ENCODE results near the gene CLOCK. TPM values are rescaled to one million over a fixed set of nuclear protein-coding genes. Genes with fewer than 3 reads are reported as not detected.

CLOCK gene
- total and polyA plus RNA-seq, 2 experiments from 2014 or later = 10.0 to 15.3 TPM

DNA sequence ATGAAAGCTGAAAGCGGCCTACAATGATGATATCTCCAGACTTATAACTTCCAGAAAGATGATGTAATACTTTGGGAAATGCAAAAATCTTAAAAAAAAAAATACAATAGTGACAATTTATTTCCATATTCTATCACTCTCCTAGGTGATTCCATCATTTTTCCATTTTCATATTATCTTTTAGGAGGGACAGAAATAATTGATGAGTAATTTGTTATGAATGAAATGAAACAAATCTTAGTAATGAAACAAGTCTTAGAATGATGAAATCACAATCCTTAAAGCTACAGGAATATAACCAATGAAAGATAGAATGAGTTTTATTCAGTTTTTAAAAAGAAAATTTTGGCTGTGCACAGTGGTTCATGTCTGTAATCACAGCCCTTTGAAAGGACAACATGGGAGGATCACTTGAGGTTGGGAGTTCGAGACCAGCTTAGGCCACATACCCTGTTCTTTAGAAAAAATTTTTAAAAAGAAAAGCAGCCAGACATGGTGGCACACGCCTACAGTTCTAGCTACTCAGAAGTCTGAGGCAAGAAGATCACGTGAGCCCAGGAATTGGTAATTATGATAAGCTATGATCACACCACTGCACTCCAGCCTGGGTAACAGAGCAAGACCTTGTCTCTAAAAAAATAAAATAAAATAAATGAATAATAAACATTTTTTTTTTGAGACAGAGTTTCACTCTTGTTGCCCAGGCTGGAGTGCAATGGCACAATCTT lies 21.7 kb downstream of the CLOCK start:
- no peaks in the 10 kb centered on the region for H3K9me3 ChIP-seq (ENCODE audit: low read depth)
- TF ChIP-seq, protein P1, sequence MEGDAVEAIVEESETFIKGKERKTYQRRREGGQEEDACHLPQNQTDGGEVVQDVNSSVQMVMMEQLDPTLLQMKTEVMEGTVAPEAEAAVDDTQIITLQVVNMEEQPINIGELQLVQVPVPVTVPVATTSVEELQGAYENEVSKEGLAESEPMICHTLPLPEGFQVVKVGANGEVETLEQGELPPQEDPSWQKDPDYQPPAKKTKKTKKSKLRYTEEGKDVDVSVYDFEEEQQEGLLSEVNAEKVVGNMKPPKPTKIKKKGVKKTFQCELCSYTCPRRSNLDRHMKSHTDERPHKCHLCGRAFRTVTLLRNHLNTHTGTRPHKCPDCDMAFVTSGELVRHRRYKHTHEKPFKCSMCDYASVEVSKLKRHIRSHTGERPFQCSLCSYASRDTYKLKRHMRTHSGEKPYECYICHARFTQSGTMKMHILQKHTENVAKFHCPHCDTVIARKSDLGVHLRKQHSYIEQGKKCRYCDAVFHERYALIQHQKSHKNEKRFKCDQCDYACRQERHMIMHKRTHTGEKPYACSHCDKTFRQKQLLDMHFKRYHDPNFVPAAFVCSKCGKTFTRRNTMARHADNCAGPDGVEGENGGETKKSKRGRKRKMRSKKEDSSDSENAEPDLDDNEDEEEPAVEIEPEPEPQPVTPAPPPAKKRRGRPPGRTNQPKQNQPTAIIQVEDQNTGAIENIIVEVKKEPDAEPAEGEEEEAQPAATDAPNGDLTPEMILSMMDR (IDR thresholded peaks at IDR 0.05; ENCODE audit: low read depth, low read length) = no peak
- no peak overlapping the region for H3K27ac ChIP-seq
- no peak overlapping the region for H3K4me3 ChIP-seq
- DNase-seq (ENCODE audit: low read depth in 1 of 2, low spot score in 1 of 2) = peak in 1 of 2 donors; percentile 36
- H3K27me3 ChIP-seq = no peaks in the 10 kb centered on the region
- no peaks in the 10 kb centered on the region for H3K4me1 ChIP-seq (ENCODE audit: low read depth)
- H3K36me3 ChIP-seq = no peaks in the 10 kb centered on the region

DNA sequence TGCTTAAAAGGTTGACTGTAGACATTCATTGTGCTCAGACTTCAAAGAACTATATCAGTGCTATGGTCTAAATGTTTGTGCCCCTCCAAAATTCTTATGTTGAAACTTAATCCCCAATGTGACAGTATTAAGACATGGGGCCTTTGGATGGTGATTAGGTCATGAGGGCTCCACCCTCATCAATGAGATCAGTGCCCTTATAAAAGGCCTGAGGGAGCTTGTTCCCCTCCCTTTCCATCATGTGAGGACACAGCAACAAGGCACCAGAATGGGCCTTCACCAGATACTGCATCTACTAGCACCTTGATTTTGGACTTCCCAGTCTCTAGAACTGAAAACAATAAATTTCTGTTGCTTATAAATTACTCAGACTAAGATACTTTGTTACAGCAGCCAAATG lies 28.3 kb downstream of the CLOCK start:
- Histone ChIP-seq H3K9me3 (ENCODE audit: low read depth) (no peaks in the 10 kb centered on the region), H3K27ac (no peak overlapping the region), H3K36me3 (no peaks in the 10 kb centered on the region), H3K4me3 (no peak overlapping the region), H3K27me3 (no peaks in the 10 kb centered on the region), H3K4me1 (ENCODE audit: low read depth) (no peaks in the 10 kb centered on the region)
- TF ChIP-seq, protein P1 (IDR thresholded peaks at IDR 0.05; ENCODE audit: low read depth, low read length) = no peak
- no peak for DNase-seq (ENCODE audit: low read depth in 1 of 2, low spot score in 1 of 2)

DNA sequence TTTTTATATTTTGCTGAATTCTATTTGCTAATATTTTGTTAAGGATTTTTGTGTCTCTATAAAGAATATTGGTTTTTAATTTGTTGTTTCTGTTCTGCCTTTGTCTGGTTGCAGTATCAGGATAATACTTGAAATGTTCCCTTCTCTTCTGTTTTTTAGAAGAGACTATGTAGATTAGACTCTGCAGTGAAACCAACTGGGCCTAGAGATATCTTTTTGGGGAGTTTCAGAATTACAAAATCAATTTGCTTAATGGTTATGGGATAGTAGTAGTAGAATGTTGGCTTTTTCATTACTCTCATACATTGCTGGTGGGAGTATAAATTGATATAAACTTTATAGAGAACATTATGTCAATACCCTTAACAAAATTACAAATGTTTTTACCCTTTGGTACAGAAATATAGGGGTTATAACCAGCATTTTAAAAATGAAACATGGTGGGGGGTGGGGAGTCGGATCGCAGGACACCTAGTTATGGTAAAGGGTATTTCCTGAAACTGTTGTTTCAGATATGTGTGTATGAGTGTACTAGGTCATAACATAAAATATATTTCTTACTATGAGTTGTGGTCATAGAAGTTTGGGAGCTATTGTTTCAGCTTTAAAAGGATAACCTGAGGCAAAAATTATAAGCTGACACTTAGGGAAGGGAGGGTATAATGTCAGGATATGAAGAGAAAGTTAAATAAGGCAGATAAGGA lies 29.0 kb downstream of the CLOCK start:
- H3K4me1 ChIP-seq (ENCODE audit: low read depth) = no peaks in the 10 kb centered on the region
- H3K9me3 ChIP-seq (ENCODE audit: low read depth) = no peaks in the 10 kb centered on the region
- TF ChIP-seq, protein P1 (IDR thresholded peaks at IDR 0.05; ENCODE audit: low read depth, low read length) = no peak
- no peak for DNase-seq (ENCODE audit: low read depth in 1 of 2, low spot score in 1 of 2)
- H3K27ac ChIP-seq = no peak overlapping the region
- no peaks in the 10 kb centered on the region for H3K36me3 ChIP-seq
- H3K4me3 ChIP-seq = no peak overlapping the region
- no peaks in the 10 kb centered on the region for H3K27me3 ChIP-seq

DNA sequence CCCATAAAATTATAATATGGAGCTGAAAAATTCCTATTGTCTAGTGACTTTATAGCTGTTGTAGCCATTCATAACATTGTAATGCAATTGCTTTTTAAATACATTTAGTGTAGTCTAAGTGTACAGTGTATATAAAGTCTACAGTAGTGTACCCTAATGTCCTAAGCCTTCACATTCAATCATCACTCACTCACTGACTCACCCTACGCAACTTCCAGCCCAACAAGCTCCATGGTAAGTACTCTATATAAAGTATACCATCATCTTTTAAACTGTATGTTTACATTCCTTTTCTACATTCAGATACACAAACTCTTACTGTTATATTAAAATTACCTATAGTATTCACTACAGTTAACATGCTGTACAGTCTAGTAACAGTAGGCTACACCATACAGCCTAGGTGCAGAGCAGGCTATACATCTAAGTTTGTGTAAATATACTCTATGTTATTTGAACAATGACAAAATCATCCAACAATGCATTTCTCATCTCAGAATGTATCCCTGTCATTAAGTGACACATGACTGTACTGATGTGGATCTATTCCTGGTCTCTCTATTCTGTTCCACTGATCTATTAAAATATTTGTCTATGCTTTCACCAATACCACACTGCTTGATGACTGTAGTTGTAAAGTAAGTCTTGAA lies 33.7 kb downstream of the CLOCK start:
- H3K4me1 ChIP-seq (ENCODE audit: low read depth) = no peaks in the 10 kb centered on the region
- no peaks in the 10 kb centered on the region for H3K27me3 ChIP-seq
- H3K4me3 ChIP-seq = no peak overlapping the region
- TF ChIP-seq, protein P1 (IDR thresholded peaks at IDR 0.05; ENCODE audit: low read depth, low read length) = no peak
- DNase-seq (ENCODE audit: low read depth in 1 of 2, low spot score in 1 of 2) = no peak
- no peak overlapping the region for H3K27ac ChIP-seq
- H3K9me3 ChIP-seq (ENCODE audit: low read depth) = no peaks in the 10 kb centered on the region
- H3K36me3 ChIP-seq = no peaks in the 10 kb centered on the region

DNA sequence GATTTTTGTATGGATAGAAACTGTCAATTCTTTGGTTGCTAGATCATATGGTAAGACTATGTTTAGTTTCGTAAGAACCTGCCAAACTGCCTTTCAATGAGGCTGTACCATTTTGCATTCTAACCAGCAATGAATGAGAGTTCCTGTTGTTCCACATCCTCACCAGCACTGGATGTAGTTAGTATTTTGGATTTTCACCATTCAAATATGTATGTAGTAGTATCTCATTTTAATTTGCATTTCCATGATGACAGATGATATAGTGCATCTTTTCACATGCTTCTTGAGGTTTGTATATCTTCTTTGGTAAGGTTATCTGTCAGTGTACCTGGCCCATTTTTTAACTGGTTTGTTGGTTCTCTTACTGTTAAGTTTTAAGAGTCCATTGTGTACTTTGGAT lies 34.6 kb downstream of the CLOCK start:
- no peak overlapping the region for H3K4me3 ChIP-seq
- no peak for DNase-seq (ENCODE audit: low read depth in 1 of 2, low spot score in 1 of 2)
- no peaks in the 10 kb centered on the region for H3K4me1 ChIP-seq (ENCODE audit: low read depth)
- H3K27me3 ChIP-seq = no peaks in the 10 kb centered on the region
- TF ChIP-seq, protein P1 (IDR thresholded peaks at IDR 0.05; ENCODE audit: low read depth, low read length) = no peak
- no peaks in the 10 kb centered on the region for H3K9me3 ChIP-seq (ENCODE audit: low read depth)
- no peak overlapping the region for H3K27ac ChIP-seq
- no peaks in the 10 kb centered on the region for H3K36me3 ChIP-seq

Measured in cardiac muscle cell (in vitro differentiated cells and primary cell).